Natural killer cell treated with Interleukin-12 subunit alpha and Interleukin-12 subunit beta and Interleukin-15 and Interleukin-18, amount 100 ng/mL, for 72 hours (primary cell): Measurements from ENCODE around the gene RALY. TPM values are rescaled to one million over a fixed set of nuclear protein-coding genes. Genes with fewer than 3 reads are reported as not detected.

Experiments
- ATAC-seq, 2 donors: fragments of 150-1000 bp; cut with Tn5 transposase in 1 of 2; sonication (Bioruptor Pico), chemical (Tn5 transposase) in 1 of 2; 2 replicates each; pipeline ENCODE4 v1.10.0; 2021
- DNase-seq: peaks from one replicate; pipeline ENCODE4 v3.0.0; 2022; ENCODE audit warnings: low spot score
- H3K27ac Mint-ChIP-seq, 2 donors: 1 replicate in 1 of 2; 2 replicates in 1 of 2; pipeline ENCODE4 v1.8.0; 2022; ENCODE audit warnings: mixed read lengths in 2 of 2, mild to moderate bottlenecking in 1 of 2, moderate library complexity in 1 of 2
- H3K27me3 Mint-ChIP-seq, 2 donors: 1 replicate in 1 of 2; 2 replicates in 1 of 2; pipeline ENCODE4 v1.8.0; 2022; ENCODE audit warnings: mixed read lengths in 2 of 2
- H3K36me3 Mint-ChIP-seq: one replicate; pipeline ENCODE4 v1.8.0; 2022; ENCODE audit warnings: mixed read lengths
- H3K4me1 Mint-ChIP-seq, 2 donors: 1 replicate in 1 of 2; 2 replicates in 1 of 2; pipeline ENCODE4 v1.8.0; 2022; ENCODE audit warnings: low read depth in 2 of 2, mixed read lengths in 2 of 2, mild to moderate bottlenecking in 1 of 2
- H3K4me3 Mint-ChIP-seq: one replicate; pipeline ENCODE4 v1.8.0; 2022; ENCODE audit warnings: mixed read lengths
- H3K9me3 Mint-ChIP-seq: 2 replicates; pipeline ENCODE4 v1.8.0; 2022; ENCODE audit warnings: mixed read lengths
- total RNA-seq, 2 donors: library from RNA; stranded (reverse); gene quantifications; one replicate each; pipeline ENCODE4 v1.2.3, GENCODE V29; 2022

The RALY gene
- total RNA-seq = 100 to 1,000 TPM; 158 to 162 TPM

DNA sequence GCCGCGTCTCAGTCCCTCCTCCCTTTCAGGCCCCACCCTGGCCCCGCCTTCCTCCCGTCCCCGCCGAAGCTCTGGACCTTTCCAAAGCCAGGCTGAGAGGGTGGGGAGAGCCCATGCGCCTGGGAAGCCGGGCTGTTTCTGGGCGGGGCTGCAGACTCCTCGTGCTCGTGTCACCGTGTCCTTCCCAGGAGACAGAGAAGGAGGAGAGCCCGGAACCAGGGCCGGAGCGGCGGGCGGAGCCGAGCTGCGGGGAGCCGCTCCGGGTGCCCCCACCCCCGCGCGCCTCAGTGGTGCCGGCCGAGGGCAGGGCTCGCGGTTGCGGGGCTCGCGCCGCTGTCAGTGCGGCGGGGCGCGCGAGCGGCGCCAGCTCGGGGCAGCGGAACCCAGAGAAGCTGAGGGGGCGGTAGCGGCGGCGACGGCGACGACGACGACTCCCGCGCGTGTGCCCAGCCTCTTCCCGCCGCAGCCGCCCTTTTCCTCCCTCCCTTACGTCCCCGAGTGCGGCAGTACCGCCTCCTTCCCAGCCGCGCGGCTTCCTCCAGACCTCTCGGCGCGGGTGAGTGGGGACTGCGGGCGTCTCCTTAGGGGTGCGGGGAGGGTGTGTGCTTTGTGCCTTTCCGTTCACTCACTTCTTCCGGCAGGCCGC lies at the start of gene RALY:
TSS of gene RALY (plus strand) at position 336 of the 646 bp plus-strand sequence. CDS start 78,164 bp downstream, outside the sequence.
- H3K9me3 Mint-ChIP-seq = no peaks in the 10 kb centered on the region
- peaks cover 52 to 53% of the 10 kb centered on the region in 2 donors for H3K4me1 Mint-ChIP-seq
- peak within 1 kb of the TSS; percentile 92 to 96 for H3K27ac Mint-ChIP-seq
- DNase-seq (peak; percentile 95), ATAC-seq (peak; percentile 84 to 89)
- no peaks in the 10 kb centered on the region for H3K36me3 Mint-ChIP-seq
- H3K4me3 Mint-ChIP-seq = peak within 1 kb of the TSS; percentile 88
- H3K27me3 Mint-ChIP-seq = no peaks in the 10 kb centered on the region

DNA sequence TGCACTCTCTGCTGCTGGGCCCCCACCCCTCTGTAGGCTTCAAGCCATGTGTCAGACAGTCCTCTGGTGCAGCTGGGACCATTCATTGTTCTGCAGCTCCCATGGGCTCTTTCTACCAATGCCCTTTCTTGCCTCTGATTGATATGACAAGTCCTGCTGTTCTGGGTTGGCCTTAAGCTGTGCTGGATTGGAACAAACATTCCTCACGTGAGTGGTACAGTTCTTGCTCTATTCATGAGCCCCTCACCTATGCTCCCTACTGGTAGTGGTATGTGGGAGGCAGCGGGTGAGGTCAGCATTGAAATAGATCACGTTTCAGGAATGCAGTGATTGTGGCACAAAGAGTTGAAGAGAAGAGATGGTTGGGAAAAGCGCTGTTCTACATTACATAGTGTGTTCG lies 48.8 kb upstream of the RALY start:
- Mint-ChIP-seq H3K4me1 (no peaks in the 10 kb centered on the region), H3K27me3 (peaks cover 0 to 8% of the 10 kb centered on the region in 2 donors), H3K9me3 (peaks cover 10% of the 10 kb centered on the region), H3K27ac (no peak overlapping the region), H3K36me3 (peaks cover 18% of the 10 kb centered on the region), H3K4me3 (no peak overlapping the region)
- ATAC-seq = no peak
- no peak for DNase-seq

DNA sequence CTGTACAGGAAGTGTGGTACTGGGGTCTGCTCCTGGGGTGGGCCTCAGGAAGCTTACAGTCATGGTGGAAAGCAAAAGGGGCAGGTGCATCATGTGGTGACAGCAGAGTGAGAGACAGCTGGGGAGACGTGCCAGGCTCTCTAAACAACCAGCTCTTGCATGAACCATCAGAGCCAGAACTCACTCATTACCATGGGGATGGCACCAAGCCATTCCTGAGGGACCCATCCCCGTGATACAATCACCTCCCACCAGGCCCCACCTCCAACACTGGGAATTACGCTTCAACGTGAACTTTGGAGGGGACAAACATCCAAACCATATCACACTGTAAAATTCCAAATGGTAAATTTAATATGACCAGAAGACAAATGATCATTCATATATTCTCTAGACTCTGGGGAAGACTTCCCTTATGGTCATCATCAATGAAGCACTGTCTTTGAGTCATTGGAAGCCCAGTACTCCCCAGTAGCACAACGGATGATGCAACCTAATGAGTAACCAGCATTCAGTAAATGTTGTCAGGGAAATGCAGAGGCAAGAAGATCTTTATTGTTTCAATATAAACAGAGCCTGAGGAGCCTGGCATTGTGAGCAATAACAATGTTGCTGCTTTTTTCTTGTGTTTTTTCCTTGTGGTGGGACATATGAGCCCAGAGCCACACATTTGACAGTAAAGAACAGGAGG lies 48.2 kb upstream of the RALY start:
- Mint-ChIP-seq H3K9me3 (peaks cover 10% of the 10 kb centered on the region), H3K4me1 (no peaks in the 10 kb centered on the region), H3K4me3 (no peak overlapping the region), H3K36me3 (peaks cover 20% of the 10 kb centered on the region), H3K27ac (no peak overlapping the region), H3K27me3 (peaks cover 2 to 8% of the 10 kb centered on the region in 2 donors)
- ATAC-seq = no peak
- no peak for DNase-seq

DNA sequence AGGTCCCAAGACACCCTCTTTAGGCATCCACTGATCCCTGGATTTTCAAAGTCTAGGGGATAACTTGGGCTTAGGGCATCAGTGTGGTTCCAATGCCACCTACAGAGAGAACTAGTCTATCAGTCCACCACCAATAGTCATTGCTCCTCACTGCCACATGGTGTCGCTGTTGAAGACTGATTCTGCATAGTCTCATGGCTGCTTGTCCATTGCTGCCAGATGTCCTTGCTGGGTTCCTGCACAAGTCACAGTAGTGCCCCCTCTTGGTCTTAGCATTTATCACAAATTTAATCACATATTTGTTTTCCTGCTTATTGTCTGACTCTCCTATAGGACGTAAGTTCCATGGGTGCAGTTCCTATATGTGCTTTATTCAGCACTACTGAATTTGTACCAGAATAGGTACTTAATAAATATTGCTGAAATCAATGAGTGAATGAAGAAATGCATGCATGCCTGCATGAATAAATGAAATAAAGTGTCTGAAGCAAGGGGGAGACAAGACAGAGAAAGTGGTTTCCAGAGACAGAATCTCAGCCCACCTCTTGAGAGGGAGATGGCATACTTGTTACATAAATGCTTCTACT lies 45.9 kb upstream of the RALY start:
- DNase-seq = no peak
- ATAC-seq = peak; percentile 53 to 65
- Mint-ChIP-seq H3K36me3 (peaks cover 24% of the 10 kb centered on the region), H3K4me3 (no peak overlapping the region), H3K4me1 (no peaks in the 10 kb centered on the region), H3K9me3 (peaks cover 10% of the 10 kb centered on the region), H3K27ac (no peak overlapping the region), H3K27me3 (peaks cover 13 to 15% of the 10 kb centered on the region in 2 donors)

DNA sequence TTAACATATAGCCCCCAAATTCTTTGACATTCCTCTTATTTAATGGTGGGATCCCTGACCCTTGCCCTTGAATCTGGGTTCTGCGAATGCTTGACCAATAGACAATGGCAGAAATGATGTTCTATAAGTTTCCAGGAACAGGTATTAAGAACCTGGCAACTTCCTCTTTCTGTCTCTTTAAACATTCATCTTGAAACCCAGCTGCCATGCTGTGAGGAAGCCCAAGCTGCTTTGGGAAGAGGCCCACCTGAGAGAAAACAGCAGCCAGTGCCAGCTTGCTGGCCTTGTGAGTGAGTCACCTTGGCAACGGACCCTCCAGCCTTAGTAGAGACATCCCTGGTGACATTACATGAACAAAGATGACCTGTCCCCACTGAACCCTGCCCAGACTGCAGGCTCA lies 45.2 kb upstream of the RALY start:
- Mint-ChIP-seq H3K27ac (no peak overlapping the region), H3K27me3 (peaks cover 13 to 15% of the 10 kb centered on the region in 2 donors), H3K9me3 (peaks cover 10% of the 10 kb centered on the region), H3K4me3 (no peak overlapping the region), H3K4me1 (no peaks in the 10 kb centered on the region), H3K36me3 (peaks cover 24% of the 10 kb centered on the region)
- no peak for ATAC-seq
- DNase-seq = no peak

DNA sequence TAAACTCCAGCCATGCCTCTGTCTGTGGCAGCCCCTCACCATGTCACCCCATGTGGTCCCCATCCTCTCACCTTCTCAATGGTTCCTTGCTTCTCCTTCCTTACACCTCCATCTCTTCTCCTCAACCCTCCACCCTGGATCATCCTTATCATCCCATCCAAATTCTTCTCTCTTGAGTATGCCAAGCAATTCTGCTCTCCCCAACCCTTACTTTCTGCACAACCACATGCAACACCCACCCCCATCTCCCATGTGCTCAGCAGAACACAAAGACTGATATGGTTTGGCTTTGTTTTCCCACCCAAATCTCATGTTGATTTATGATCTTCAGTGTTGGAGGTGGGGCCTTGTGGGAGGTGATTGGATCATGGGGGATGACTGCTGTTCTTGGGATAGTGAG lies 42.5 kb upstream of the RALY start:
- ATAC-seq (no peak), DNase-seq (no peak)
- Mint-ChIP-seq H3K27me3 (peaks cover 13 to 18% of the 10 kb centered on the region in 2 donors), H3K4me3 (no peak overlapping the region), H3K4me1 (no peaks in the 10 kb centered on the region), H3K9me3 (peaks cover 10% of the 10 kb centered on the region), H3K27ac (no peak overlapping the region), H3K36me3 (peaks cover 24% of the 10 kb centered on the region)

DNA sequence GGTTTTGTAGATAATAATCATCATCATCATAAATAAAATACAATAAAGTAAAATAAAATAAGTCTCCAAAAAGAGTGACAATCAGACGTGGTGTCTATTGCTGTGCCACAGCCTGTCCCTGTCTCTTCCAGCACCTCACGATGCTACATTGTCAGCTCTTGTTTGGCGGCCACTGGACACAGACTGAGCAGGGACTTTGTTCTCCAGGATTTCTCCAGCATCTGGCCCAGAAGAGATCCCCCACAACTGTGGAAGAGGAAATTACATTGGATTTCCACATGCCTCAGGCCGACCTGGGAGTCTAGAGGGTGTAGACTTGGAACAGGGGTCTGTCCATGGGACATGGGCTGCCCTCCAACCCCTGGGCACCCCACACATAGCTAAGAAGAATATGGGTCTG lies 39.2 kb upstream of the RALY start:
- DNase-seq (no peak), ATAC-seq (no peak)
- H3K9me3 Mint-ChIP-seq = peaks cover under 1% of the 10 kb centered on the region
- peaks cover 6% of the 10 kb centered on the region for H3K36me3 Mint-ChIP-seq
- no peak overlapping the region for H3K27ac Mint-ChIP-seq
- peaks cover 10 to 13% of the 10 kb centered on the region in 2 donors for H3K27me3 Mint-ChIP-seq
- H3K4me1 Mint-ChIP-seq = no peaks in the 10 kb centered on the region
- no peak overlapping the region for H3K4me3 Mint-ChIP-seq

DNA sequence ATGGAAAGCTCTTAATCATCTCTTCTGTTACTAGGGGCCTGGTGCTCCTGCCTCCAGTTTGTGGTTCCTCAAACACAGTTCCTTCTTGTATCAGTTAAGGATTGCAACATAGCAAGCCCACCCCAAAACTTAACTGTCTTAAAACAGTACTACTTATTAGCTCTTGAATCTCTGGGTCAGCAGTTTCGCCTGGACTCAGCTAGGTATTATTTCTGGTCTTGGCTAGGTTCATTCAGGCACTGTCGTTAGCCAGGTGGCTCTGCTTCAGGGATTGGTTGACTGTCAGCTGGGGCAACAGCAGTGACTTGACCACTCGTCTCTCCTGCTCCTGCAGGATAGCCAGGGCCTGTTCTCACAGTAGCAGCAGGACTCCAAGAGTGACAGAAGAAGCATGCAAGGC lies 30.0 kb upstream of the RALY start:
- Mint-ChIP-seq H3K27ac (no peak overlapping the region), H3K9me3 (no peaks in the 10 kb centered on the region), H3K4me1 (no peaks in the 10 kb centered on the region), H3K27me3 (no peaks in the 10 kb centered on the region), H3K36me3 (no peaks in the 10 kb centered on the region), H3K4me3 (no peak overlapping the region)
- ATAC-seq (no peak), DNase-seq (no peak)

DNA sequence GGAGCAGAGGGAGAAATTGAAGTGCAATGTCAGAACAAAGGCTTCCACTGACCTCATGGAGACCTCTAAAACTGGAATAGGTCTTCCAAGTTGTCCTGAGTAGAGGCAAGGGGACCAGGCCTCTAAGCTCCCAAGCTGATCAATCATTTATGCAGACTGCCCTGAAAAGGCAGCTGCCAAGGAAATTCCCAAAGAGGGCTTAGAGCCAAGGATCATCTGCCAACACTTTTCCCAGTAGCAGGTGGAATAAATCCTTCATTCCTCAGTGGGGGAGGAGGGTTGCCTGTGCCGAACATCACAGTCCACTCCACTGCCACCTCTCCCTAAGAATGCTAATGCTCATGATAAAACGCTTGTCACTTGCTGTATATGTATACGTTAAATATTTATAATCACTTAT lies 29.3 kb upstream of the RALY start:
- ATAC-seq = no peak
- Mint-ChIP-seq H3K36me3 (no peaks in the 10 kb centered on the region), H3K9me3 (no peaks in the 10 kb centered on the region), H3K4me1 (no peaks in the 10 kb centered on the region), H3K27me3 (peaks cover 0 to 3% of the 10 kb centered on the region in 2 donors), H3K27ac (no peak overlapping the region), H3K4me3 (no peak overlapping the region)
- DNase-seq = no peak

DNA sequence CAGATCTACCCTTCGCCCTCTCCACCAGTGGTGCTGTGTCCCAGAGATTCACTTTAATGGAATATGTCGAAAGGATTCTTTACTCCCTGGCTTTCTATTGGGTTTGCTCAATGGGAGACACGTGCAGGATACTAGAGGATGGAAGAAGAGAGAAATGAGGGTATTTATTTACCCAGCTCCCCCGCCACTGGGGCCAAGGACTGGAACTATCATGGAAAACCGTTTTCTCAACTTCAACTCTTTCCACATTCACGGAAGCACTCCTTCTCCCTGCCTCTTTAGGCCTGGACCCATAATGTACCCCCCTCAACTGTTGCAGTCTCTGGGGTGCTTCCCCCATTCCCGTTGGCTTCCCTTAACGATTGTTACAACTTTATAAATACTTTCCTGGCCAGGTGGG lies 26.6 kb upstream of the RALY start:
- ATAC-seq = no peak
- Mint-ChIP-seq H3K27me3 (peaks cover 0 to 3% of the 10 kb centered on the region in 2 donors), H3K27ac (no peak overlapping the region), H3K9me3 (no peaks in the 10 kb centered on the region), H3K36me3 (no peaks in the 10 kb centered on the region), H3K4me1 (no peaks in the 10 kb centered on the region), H3K4me3 (no peak overlapping the region)
- no peak for DNase-seq

DNA sequence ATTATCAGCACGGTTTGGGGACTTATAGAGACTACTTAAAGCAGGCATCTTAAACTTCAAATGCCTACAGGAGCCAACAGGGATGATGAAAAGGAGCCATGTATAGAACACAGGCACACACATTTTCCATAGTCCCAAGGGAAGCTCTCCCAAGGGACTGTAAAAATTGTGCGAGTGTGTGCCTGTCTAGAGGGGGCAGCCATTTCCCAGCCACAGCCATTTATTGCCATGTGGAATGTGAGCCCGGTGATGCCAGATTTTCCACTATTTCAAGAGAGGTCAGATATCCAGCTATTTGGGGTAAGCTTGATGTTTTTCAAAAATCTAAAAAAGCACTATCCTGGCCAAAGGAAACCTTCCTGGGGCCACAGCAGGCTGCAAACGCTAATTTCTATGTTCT lies 24.1 kb upstream of the RALY start:
- Mint-ChIP-seq H3K4me1 (no peaks in the 10 kb centered on the region), H3K27me3 (peaks cover 0 to 3% of the 10 kb centered on the region in 2 donors), H3K9me3 (no peaks in the 10 kb centered on the region), H3K36me3 (no peaks in the 10 kb centered on the region), H3K4me3 (no peak overlapping the region), H3K27ac (no peak overlapping the region)
- DNase-seq (no peak), ATAC-seq (no peak)

DNA sequence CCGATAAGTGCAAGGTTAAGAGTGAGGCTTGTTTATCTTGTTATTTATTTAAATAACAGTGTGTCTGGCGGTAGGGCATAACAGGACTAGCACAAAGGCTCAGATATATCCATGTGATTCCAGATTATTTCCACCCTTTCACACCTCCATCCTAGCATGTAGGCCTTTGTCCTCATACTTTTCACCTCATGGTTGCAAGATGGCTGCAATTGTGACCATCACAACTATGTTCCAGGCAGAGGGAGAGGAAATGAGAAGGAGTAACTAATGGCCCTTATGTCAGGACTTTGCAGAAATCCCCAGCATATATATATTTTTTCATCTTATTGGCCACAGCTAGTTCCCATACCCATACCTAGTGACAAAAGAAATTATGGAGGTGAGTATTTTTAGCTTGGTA lies 23.5 kb upstream of the RALY start:
- Mint-ChIP-seq H3K4me1 (no peaks in the 10 kb centered on the region), H3K36me3 (no peaks in the 10 kb centered on the region), H3K27me3 (peaks cover 0 to 3% of the 10 kb centered on the region in 2 donors), H3K4me3 (no peak overlapping the region), H3K9me3 (no peaks in the 10 kb centered on the region), H3K27ac (no peak overlapping the region)
- ATAC-seq (no peak), DNase-seq (no peak)

DNA sequence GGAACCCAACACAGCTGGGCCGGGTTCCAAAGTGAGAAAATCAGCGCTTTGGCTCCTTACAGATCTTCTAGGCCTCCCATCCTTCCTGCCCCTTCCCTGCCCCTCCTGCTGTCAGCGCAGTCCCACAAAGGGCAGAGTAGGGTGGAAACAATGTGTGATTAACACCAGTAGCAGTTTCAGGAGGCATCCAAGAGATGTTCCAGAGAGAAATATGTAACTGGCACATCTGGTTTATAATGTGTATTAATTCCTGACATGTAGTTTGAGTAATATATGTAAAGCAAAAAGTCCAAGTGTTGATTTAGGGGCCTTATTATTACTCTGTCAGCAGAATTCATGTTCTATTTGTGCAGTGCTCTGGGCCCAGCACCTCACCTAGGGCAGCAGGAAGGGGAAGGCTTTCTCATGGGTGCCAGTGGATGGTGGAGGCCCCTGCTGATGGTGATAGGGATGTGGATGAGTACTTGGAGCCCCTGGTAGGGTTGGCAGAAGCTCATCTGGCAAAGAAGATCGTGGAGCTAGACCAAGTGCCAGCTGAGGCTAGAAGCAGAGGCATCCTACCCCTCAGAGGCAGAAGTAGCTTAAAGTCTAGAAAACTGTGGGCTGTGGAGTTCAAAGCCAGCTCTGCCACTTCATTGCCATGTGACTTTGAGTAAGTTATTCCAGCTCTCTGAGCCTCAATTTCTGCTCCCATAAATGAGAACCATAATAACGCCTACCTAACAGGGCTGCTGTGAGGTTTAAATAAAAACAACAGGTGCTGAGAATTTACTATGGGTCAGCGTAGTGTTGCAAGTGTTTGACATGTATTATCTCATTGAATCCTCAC lies 22.4 kb upstream of the RALY start:
- ATAC-seq = no peak
- H3K4me3 Mint-ChIP-seq = no peak overlapping the region
- no peak for DNase-seq
- H3K36me3 Mint-ChIP-seq = no peaks in the 10 kb centered on the region
- H3K27ac Mint-ChIP-seq = no peak overlapping the region
- peaks cover 0 to 3% of the 10 kb centered on the region in 2 donors for H3K27me3 Mint-ChIP-seq
- H3K4me1 Mint-ChIP-seq = no peaks in the 10 kb centered on the region
- H3K9me3 Mint-ChIP-seq = no peaks in the 10 kb centered on the region

DNA sequence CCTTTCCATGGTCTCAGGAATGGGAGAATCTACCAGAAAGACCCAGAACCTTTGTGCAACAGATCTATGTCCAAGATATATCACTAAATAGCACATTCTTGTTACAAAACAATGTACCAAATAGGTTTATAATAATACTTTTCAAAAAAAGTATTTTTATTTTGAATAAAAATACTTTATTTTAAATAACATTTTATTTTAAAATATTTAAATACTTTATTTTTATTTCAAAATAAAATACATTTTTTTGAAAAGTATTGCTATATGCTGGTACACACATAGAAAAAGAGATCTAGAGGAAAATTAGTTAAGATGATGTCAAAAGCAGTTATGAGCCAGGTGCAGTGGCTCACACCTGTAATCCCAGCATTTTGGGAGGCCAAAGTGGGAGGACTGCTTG lies 16.8 kb upstream of the RALY start:
- Mint-ChIP-seq H3K4me3 (no peak overlapping the region), H3K4me1 (no peaks in the 10 kb centered on the region), H3K36me3 (no peaks in the 10 kb centered on the region), H3K27ac (no peak overlapping the region), H3K9me3 (no peaks in the 10 kb centered on the region), H3K27me3 (peaks cover 15% of the 10 kb centered on the region in 2 donors)
- ATAC-seq (no peak), DNase-seq (no peak)
